GM12875 (cell line): Measurements from ENCODE around the gene SEH1L.

Source experiments
- H3K4me3 ChIP-seq: one replicate; pipeline ENCODE4 v1.5.1; 2011; ENCODE audit warnings: low read depth, low read length, control low read depth
- TF ChIP-seq, protein P1 (sequence below): IDR thresholded peaks from 2 replicates; pipeline ENCODE4 v1.5.1; 2011; ENCODE audit warnings: low read depth, mild to moderate bottlenecking, control low read depth, inconsistent platforms, low read length, moderate library complexity, borderline replicate concordance; ENCODE audit not compliant: insufficient read depth

SEH1L gene

DNA sequence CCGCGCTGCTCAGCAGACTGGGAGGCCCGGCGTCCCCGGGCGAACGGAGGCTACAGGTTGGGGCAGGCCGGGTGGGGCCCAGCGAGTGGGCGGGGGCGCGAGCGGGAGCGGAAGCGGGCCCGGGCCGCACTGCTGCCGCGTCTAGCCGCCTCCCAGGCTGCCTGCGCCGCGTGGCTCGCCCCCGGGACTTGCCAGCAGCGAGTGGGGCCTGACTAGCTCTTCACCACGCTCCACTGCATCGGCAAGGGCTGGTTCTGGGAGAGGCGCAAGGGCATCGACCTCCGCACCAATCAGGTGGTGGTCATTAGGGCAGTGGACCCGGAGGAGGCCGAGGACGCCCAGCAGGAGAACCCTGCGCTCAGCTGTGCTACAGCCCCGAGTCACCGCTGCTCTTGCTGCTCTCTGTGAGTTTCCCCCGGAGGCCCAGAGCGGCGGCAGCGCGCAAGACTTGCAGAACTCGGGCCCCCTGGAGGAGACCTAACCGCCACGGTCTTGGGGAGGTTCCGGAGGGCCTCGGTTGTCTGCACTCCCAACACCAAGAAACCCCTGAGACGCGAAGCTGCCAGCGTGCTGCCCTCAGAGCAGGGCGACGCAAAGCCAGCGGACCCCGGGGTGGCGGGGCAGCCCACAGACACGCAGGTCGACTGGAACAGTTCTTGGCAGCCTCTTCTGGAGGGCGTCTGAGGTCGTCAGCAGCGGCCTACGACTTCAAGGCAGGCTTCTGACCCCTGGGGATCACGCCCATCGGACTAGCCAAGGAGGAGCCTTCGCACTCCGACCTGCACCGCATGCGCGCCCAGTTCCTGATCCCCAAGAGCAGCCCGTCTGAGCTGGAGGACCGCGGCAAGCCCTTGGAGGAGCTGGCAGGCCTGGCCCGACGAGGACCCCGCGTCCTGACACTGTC is 36.5 kb upstream of the SEH1L start:
- peak overlapping the region; percentile 27 for H3K4me3 ChIP-seq

DNA sequence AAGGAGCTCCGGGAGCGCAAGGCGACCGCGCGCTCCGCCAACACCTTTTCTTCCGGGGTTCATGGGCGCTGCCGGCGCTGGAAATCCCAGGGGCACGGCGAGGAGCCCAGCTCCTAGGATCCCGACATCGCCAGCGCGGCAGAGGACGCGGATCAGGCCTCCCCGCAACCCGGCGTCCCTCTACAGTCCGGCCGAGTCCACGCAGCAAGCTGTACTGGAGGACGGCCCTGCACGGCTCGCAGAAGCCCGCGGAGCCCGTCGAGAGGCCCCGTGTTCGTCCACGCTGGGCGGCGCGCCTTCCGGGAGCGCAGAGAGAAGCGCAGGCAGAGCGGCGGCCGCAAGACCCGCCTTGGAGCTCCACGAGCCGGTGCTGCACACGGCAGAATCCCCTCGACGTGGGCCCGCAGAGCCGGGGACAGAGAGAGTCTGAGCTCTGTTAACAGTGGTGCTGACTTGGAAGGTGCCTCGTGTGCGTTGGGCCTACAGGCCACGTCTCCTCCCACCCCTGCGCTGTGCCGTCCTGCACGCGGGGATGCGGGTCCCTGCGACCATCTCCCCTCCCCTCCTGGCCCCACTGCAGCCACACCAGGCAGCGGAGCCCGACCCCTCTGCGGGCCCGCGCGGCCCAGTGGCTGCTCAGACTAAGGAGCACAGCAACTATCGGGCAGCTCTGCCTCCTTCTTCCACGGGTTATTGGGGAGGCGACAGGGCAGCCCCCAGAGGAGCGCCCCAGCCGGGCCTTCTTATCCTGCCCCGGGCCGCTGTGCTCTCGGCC is 35.7 kb upstream of the SEH1L start:
- no peak overlapping the region for H3K4me3 ChIP-seq
- TF ChIP-seq, protein P1, sequence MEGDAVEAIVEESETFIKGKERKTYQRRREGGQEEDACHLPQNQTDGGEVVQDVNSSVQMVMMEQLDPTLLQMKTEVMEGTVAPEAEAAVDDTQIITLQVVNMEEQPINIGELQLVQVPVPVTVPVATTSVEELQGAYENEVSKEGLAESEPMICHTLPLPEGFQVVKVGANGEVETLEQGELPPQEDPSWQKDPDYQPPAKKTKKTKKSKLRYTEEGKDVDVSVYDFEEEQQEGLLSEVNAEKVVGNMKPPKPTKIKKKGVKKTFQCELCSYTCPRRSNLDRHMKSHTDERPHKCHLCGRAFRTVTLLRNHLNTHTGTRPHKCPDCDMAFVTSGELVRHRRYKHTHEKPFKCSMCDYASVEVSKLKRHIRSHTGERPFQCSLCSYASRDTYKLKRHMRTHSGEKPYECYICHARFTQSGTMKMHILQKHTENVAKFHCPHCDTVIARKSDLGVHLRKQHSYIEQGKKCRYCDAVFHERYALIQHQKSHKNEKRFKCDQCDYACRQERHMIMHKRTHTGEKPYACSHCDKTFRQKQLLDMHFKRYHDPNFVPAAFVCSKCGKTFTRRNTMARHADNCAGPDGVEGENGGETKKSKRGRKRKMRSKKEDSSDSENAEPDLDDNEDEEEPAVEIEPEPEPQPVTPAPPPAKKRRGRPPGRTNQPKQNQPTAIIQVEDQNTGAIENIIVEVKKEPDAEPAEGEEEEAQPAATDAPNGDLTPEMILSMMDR = no peak

More for the DNA sequence above, 36.5 kb upstream of the SEH1L start:
- TF ChIP-seq, protein P1 = no peak

DNA sequence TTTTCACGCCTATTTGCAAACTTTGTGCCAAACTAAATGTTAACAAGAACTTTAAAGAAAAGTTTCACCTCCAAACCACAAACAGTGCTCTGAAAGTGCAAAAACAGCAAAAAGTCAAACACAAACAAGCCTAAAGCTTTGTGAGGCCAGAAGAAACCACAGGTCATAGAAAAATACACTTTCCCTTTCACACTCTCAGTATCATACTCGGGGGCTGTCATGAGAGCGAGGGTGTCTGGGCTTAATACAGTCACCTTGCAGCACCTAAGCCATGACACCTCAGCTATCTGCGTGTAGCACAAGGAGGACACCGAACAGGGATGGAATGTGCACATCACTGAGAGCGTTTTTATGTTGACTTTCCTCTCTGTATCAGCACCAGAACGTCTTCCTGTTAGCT is 26.6 kb upstream of the SEH1L start:
- H3K4me3 ChIP-seq = no peak overlapping the region
- TF ChIP-seq, protein P1 = no peak

DNA sequence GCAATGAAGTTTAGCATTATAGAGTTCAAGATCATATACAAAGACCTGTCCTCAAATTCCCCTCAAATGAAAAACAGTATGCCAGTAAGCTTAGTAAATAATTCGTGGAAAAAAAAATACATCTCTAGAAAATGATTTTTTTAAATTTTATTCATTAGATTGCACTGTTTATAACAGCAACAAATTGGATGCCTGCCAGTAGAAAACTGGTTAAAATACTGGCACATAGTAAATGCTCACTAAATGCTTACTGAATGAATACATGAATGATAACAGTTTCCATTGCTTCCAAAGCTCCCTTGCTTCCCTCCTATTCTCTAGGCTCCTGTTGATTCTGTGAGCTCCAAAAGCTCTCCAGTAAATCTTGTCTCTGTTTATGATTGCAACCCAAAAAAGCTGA is 25.5 kb upstream of the SEH1L start:
- TF ChIP-seq, protein P1 = no peak
- H3K4me3 ChIP-seq = no peak overlapping the region

DNA sequence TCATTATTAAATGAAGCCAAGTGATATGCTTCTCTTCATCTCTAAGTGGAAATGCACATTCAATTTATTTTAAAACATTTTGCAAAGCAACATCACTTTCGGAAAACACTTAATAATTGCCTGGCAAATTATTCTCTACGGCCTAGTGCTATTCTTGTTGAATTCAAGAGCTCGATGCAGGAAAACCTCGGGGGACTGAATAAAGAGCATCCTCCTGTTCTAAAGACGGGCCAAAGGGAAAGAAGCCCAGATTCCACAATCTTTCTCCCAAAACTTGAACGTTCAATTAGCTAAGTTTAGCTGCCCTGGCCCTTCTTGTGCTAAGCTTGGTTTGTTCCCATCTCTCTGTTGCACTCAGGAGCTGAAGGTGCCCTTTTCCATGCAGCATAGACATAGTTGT is 23.2 kb upstream of the SEH1L start:
- TF ChIP-seq, protein P1 = no peak
- no peak overlapping the region for H3K4me3 ChIP-seq

DNA sequence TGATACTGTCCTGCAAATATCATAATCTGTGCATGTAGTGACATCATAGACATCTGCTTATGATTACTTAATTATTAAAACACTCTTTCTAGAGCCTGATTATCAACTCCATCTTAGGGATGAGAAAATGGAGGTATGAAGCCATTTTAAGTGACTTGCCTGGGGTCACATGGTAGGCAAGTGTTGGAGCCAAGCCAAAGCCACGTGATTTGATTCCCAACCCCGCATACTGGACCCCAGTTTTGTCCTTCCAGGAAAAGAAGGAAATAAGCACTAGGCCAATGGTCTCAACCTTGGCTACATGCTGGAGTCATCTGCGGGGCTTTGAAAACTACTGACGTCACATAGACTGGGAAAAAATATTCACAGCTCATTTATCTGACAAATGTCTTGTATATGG is 19.6 kb upstream of the SEH1L start:
- no peak overlapping the region for H3K4me3 ChIP-seq
- TF ChIP-seq, protein P1 = no peak

GRCh38 chr18:12928641-12929040 is 19.2 kb upstream of the SEH1L start:
- TF ChIP-seq, protein P1 = no peak
- no peak overlapping the region for H3K4me3 ChIP-seq
